ENCODE measurements around the gene SATL1. TPM values are rescaled to one million over a fixed set of nuclear protein-coding genes. Genes with fewer than 3 reads are reported as not detected.

The SATL1 gene
- total and polyA plus RNA-seq, 8 donors = not detected

DNA sequence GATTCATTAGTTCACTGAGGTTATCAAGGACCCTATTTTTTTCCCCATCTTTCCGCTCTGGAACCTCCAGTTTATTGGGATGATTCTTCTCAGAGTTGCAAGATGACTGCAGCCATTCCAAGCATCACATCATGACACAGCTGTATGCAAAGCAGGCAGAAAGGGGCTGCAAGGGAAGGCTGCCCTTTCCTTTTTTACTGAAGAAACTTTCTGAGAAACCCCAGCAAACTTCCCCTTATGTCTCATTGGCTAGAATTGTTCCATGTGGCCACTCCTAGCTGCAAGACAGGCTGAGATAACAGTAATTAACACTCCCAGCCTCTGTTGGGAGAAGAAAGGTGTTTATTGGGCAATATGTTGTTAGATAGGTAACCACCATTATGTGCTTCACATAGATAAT is 102.6 kb downstream of the SATL1 start:
- no peaks in the 10 kb centered on the region for H3K27me3 ChIP-seq
- TF ChIP-seq POLR2A (IDR thresholded peaks at IDR 0.05) (no peak), POLR2AphosphoS5 (IDR thresholded peaks at IDR 0.05) (no peak), EP300 (IDR thresholded peaks at IDR 0.05) (no peak)
- TF ChIP-seq, protein P1, sequence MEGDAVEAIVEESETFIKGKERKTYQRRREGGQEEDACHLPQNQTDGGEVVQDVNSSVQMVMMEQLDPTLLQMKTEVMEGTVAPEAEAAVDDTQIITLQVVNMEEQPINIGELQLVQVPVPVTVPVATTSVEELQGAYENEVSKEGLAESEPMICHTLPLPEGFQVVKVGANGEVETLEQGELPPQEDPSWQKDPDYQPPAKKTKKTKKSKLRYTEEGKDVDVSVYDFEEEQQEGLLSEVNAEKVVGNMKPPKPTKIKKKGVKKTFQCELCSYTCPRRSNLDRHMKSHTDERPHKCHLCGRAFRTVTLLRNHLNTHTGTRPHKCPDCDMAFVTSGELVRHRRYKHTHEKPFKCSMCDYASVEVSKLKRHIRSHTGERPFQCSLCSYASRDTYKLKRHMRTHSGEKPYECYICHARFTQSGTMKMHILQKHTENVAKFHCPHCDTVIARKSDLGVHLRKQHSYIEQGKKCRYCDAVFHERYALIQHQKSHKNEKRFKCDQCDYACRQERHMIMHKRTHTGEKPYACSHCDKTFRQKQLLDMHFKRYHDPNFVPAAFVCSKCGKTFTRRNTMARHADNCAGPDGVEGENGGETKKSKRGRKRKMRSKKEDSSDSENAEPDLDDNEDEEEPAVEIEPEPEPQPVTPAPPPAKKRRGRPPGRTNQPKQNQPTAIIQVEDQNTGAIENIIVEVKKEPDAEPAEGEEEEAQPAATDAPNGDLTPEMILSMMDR (IDR thresholded peaks at IDR 0.05) = no peak
- no peaks in the 10 kb centered on the region for H3K9me3 ChIP-seq
- no peak overlapping the region for H3K4me3 ChIP-seq
- DNase-seq = no peak
- no peak overlapping the region for H3K27ac ChIP-seq
- no peaks in the 10 kb centered on the region for H3K36me3 ChIP-seq
- no peaks in the 10 kb centered on the region for H3K4me1 ChIP-seq
- intact Hi-C loops (cut with DNase I; ENCODE audit: low total_unique reads) = no loop called here
- WGBS, 5 donors = 60 to 93% (median 78%) methylated on average over 1 of the region's 1 CpG

DNA sequence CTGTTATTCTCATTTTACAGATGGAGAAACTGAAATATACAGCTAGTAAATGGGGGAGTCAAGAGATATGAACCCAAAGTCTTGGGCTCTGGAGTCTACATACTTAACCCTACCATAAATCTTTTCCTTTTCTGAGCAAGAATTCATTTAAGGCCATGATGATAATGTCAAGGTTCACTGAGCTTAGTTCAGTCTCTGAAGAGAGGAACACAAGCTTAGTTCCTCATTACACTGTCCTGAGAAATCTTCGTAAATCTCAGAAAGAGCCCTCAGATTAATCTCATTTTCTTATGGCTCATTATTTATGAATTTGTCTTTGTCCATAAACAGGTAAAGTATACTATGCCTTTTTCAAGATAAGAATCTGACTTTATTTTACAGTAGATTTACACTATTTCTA is 104.2 kb downstream of the SATL1 start:
- intact Hi-C loops (cut with DNase I; ENCODE audit: low total_unique reads) = no loop called here
- Histone ChIP-seq H3K9me3 (peaks cover 0 to 4% (median 0%) of the 10 kb centered on the region in 4 donors), H3K4me3 (no peak overlapping the region), H3K36me3 (no peaks in the 10 kb centered on the region), H3K4me1 (no peaks in the 10 kb centered on the region), H3K27ac (no peak overlapping the region), H3K27me3 (no peaks in the 10 kb centered on the region)
- DNase-seq = no peak
- 62 to 92% (median 81%) methylated on average over 1 of the region's 1 CpG for WGBS, 5 donors
- TF ChIP-seq, protein P1 (IDR thresholded peaks at IDR 0.05) = no peak
- TF ChIP-seq POLR2A (IDR thresholded peaks at IDR 0.05) (no peak), POLR2AphosphoS5 (IDR thresholded peaks at IDR 0.05) (no peak), EP300 (IDR thresholded peaks at IDR 0.05) (no peak)

DNA sequence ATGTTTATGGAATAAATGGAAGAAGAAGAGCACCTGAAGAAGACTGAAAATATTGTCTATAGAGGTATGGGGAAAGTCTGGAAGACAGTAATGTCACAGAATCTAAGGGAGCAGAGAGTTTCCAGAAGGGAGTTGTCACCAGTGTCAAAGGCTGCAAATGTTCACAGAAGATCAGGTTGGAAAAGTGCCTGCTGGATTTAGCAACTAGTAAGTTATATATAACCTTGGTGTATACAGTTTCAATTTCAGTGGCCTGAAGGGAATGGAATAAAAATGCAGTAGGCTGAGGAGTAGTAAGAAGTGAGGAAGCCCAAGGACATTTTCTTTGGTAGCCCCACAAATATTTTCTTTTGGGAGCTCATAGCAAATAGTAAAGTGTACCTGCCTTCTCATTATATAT is 107.2 kb downstream of the SATL1 start:
- H3K36me3 ChIP-seq = no peaks in the 10 kb centered on the region
- no peak for TF ChIP-seq EP300 (IDR thresholded peaks at IDR 0.05)
- TF ChIP-seq POLR2AphosphoS5 (IDR thresholded peaks at IDR 0.05) = no peak
- TF ChIP-seq POLR2A (IDR thresholded peaks at IDR 0.05) = no peak
- H3K27me3 ChIP-seq = no peaks in the 10 kb centered on the region
- DNase-seq = no peak
- H3K27ac ChIP-seq = no peak overlapping the region
- H3K4me1 ChIP-seq = no peaks in the 10 kb centered on the region
- peaks cover 0 to 7% (median 2%) of the 10 kb centered on the region in 4 donors for H3K9me3 ChIP-seq
- intact Hi-C loops (cut with DNase I; ENCODE audit: low total_unique reads) = no loop called here
- no peak overlapping the region for H3K4me3 ChIP-seq

DNA sequence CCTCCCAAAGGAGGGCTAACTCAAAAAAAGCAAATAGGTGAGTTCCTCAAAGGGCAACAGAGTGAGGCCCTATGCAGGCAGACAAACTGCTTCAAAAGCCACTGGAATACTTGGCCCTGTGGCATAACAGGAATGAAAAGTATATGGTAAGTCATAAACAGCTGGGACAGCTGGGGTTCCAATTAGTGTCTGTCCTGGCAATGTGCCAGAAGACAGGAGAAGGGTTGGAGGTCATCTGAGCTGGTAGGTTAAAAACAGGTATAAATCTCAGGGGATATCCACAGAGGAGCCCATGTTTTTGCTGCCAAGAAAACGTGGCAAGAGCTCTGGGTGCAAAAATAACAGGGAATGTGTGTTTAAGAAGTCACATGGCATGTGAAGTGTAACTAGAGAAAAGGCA is 128.3 kb downstream of the SATL1 start:
- TF ChIP-seq POLR2A (IDR thresholded peaks at IDR 0.05) (no peak), EP300 (IDR thresholded peaks at IDR 0.05) (no peak), POLR2AphosphoS5 (IDR thresholded peaks at IDR 0.05) (no peak)
- TF ChIP-seq, protein P1 (IDR thresholded peaks at IDR 0.05) = no peak
- WGBS, 5 donors = 3 to 57% (median 17%) methylated on average over 1 of the region's 1 CpG
- Histone ChIP-seq H3K36me3 (no peaks in the 10 kb centered on the region), H3K4me1 (no peaks in the 10 kb centered on the region), H3K9me3 (no peaks in the 10 kb centered on the region), H3K27ac (no peak overlapping the region), H3K27me3 (no peaks in the 10 kb centered on the region), H3K4me3 (no peak overlapping the region)
- intact Hi-C loops (cut with DNase I; ENCODE audit: low total_unique reads) = no loop called here
- no peak for DNase-seq

DNA sequence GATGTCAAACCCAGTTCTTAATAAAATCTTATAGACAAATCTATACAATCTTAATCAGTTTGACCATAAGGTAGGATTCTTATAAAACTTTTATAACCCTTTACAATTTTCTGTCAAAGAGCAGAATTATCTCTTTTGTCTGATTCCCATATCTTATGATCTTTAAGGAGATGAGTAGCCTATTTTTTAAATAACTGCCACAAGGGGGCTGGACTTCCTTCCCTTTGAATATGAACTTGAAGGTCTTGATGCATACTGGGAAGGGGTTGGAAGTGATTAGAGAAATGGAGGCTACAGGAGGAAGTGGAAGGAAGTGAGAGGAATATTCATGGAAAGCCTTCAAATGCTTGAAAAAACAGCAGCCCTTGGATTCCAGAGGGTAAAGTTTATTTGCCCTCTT is 128.8 kb downstream of the SATL1 start:
- no peak for TF ChIP-seq POLR2AphosphoS5 (IDR thresholded peaks at IDR 0.05)
- no peak for TF ChIP-seq EP300 (IDR thresholded peaks at IDR 0.05)
- TF ChIP-seq POLR2A (IDR thresholded peaks at IDR 0.05) = no peak
- TF ChIP-seq, protein P1 (IDR thresholded peaks at IDR 0.05) = no peak
- H3K4me3 ChIP-seq = no peak overlapping the region
- DNase-seq = no peak
- H3K36me3 ChIP-seq = no peaks in the 10 kb centered on the region
- H3K27ac ChIP-seq = no peak overlapping the region
- no peaks in the 10 kb centered on the region for H3K4me1 ChIP-seq
- no peaks in the 10 kb centered on the region for H3K9me3 ChIP-seq
- no peaks in the 10 kb centered on the region for H3K27me3 ChIP-seq
- intact Hi-C loops (cut with DNase I; ENCODE audit: low total_unique reads) = no loop called here
